COLO829 (cell line): ENCODE data around the gene MUC20.
A peak's percentile ranks its signal among the peaks of the same experiment; 100 is the strongest.
"Not testable (repeated sequence)": the region's sequence is repeated elsewhere in the genome, so short reads cannot be mapped to it uniquely, and the experiment has no call there.

Experiments used
- DNase-seq: peaks from one replicate; pipeline ENCODE4 v3.0.0; 2012; ENCODE audit warnings: low spot score

MUC20 gene

DNA sequence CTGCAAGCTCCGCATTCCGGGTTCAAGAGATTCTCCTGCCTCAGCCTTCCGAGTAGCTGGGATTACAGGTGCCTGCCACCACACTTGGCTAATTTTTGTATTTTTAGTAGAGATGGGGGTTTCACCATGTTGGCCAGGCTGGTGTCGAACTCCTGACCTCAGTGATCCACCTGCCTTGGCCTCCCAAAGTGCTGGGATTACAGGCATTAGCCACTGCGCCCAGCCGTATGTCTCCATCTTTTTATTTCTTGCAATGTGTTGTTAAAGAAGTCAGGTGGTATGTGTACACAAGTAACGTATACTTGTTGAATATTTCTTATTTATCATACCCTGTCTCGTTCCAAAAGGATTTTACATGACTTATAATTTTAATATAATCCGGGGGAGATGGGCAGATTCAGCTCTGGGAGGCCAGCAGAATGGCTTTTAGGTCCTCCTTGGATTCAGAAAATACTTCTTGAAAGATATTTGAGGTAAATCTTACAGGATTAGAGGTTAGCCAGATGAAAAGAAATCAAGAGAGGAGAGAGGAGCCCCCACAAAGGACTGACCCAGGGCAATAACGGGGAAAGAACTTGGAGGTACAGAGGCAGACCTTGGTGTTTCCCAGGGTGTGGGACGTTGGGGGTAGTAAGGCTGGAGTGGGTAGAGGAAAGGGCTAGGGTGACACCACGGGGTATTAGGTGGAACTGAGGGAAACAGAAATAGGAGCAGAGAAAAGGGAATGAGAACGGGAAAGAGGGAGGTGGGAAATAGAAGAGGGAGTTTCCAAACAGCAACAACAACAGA is 27.2 kb upstream of the MUC20 start:
- no peak for DNase-seq

DNA sequence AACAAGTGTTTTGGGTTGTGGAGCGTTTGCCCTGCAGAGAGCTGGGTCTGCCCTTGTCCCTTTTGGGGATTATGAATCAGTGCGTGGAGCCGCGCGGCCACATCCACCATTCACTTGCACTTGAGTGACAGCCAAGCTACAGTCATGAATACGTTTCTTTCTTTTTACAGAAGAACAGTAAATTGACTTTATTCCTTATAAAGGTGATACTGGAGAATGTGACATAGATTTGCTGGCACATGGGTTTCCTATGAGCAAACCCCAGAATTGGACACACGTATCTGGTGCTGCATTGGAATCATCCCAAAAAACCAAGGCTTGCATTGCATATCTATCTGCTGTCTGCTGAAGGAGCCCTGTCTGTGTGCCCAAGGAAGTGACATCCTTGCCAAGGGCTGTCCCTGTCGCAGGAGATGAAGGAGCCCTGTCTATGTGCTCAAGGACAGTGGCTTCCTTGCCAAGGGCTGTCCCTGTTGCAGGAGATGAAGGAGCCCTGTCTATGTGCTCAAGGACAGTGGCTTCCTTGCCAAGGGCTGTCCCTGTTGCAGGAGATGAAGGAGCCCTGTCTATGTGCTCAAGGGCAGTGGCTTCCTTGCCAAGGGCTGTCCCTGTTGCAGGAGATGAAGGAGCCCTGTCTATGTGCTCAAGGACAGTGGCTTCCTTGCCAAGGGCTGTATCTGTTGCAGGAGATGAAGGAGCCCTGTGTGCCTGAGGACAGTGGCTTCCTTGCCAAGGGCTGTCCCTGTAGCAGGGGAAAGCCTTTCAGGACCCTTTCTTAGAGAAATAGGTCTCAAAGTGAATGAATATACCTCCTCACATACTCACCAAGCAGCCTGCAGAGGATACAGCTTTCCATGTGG is 26.3 kb upstream of the MUC20 start:
- DNase-seq: not testable (repeated sequence)

DNA sequence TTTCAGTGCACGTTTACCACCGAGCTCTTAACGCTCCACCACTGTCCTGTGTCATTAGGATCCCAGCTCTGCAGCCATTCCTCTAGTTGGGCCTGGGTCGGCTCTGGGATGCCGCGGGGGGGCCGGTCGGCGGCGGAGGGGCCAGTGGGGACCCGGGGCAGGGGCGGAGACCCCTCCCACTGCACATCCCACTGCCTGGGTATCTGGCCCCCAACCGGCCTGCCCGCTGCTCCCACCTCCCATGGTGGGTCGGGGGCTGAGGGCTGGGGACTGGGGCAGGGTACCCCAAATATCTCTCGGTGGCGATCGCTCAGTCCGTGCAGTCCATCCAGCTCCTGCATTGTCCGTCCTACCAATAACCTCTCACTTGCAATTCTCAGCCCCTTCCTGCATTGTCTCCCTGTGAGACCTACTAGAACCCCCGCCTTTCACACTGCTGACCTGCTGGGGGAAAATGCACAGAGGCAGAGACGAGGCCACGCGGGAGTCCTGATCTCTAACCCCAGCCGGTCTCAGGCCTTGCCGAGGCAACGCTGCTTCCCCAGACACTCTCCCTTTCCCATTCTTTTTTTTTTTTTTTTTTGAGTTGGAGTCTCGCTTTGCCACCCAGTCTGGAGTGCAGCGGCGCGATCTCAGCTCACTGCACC is 24.0 kb upstream of the MUC20 start:
- no peak for DNase-seq

- DNase-seq: peak; percentile 56
These were observed 23.0 kb upstream of the MUC20 start for GRCh38 chr3:195697582-195698324.

- no peak for DNase-seq
These were observed 22.5 kb upstream of the MUC20 start for GRCh38 chr3:195698325-195698646.

GRCh38 chr3:195698647-195699387 is 22.0 kb upstream of the MUC20 start:
- peak; percentile 77 for DNase-seq

- no peak for DNase-seq
These were observed 21.4 kb upstream of the MUC20 start for GRCh38 chr3:195699388-195699771.

GRCh38 chr3:195699860-195700259 is 20.9 kb upstream of the MUC20 start:
- DNase-seq: no peak

GRCh38 chr3:195700319-195700718 is 20.5 kb upstream of the MUC20 start:
- DNase-seq: no peak

GRCh38 chr3:195701042-195701915 is 19.5 kb upstream of the MUC20 start:
- no peak for DNase-seq

DNA sequence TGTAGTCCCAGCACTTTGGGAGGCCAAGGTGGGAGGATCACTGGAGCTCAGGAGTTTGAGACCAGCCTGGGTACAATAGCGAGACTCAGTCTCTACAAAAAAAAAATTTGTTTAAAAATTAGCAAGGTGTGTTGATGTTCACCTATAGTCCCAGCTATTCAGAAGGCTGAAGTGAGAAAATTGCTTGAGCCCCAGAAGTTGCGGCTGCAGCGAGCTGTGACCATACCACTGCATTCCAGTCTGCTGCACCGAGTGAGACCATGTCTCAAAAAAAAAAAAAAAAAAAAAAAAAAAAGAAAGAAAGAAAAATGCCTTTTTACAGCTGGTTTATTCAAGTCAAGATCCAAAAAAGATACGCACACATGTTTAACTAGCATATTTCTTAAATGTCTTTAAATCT is 17.0 kb upstream of the MUC20 start:
- no peak for DNase-seq

GRCh38 chr3:195704433-195704999 is 16.3 kb upstream of the MUC20 start:
- no peak for DNase-seq

DNA sequence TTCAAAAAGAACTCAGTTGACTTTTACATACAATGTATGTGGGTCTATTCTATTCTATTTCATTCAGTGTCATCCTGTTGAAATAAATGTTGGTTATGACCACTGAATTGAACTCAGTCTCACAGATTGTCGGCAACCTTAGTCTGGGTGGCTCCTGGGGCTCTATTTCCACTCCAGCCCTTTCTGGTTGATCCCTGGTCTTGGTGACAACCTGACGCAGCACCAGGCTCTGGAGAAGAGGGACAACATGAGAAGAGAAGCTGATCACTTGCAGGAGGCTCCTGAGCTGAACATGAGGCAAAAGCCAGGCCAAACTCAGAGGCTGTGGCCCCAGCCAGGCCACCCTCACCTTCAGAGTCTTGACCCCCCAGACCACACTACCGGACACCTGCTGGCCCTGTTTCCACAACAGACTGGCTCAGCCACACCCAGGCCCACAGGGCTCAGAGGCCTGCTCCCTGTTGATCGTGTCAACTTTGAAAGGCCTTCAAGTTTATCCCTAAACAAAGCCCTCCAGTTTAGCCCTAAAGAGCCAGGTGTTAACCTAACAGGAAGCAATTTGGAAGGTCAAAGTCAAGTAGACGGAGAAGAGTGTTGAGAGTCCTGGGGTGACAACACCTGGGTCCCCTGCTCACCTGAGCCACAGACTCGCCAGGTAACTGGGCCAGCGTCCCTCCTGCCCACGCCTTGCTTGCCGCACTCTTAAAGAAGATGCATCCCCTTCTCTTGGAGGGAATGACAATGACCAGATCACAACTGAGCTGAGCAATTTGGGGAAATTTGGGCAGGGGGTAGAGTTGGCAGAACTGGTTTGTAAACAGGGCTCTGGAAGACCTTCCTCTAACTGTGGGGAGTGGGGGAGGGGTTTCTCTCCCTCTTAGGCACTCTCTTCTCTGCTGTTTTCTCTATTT is 15.4 kb upstream of the MUC20 start:
- DNase-seq: no peak

- no peak for DNase-seq
These were observed 12.7 kb upstream of the MUC20 start for GRCh38 chr3:195708061-195708460.

GRCh38 chr3:195708626-195709481 is 11.9 kb upstream of the MUC20 start:
- no peak for DNase-seq

DNA sequence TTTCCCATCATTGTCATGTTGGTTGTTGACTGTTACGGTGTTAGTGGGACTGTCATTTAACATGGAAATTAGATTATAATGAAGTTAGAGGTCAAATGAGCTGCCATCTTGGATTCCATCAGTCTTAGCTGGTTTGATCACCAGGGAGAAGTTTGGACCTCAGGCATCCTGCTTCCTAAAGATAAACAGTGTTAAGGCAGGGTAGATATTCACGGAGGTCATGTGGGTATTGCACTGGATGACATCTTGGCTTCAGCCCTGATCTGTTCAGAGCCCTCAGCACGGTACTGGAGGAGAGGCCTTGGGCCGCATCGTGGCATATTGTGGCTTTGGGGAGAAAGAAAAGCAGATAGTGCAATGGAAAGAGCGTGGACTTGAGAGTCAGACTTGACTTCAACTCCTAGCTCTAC is 11.1 kb upstream of the MUC20 start:
- no peak for DNase-seq

DNA sequence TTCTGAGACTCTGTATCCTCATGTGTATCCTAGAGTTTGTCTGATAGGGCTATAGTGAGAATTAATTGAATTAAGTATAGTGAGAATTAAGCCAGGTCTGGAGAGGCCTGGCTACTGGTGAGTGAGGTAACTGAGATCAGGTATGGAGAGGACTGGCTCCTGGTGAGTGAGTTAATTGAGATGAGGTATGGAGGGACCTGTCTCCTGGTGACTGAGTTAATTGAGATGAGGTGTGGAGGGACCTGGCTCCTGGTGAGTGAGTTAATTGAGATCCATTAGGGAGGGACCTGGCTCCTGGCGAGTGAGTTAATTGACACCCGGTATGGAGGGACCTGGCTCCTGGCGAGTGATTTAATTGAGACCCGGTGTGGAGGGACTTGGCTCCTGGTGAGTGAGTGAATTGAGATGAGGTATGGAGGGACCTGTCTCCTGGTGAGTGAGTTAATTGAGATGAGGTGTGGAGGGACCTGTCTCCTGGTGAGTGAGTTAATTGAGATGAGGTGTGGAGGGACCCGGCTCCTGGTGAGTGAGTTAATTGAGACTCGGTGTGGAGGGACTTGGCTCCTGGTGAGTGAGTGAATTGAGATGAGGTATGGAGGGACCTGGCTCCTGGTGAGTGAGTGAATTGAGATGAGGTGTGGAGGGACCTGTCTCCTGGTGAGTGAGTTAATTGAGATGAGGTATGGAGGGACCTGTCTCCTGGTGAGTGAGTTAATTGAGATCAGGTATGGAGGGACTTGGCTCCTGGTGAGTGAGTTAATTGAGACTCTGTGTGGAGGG is 10.5 kb upstream of the MUC20 start:
- DNase-seq: not testable (repeated sequence)
